SU-DHL-6 (cell line): ENCODE data around the gene IARS2.

Source experiments
- EZH2phosphoT487 ChIP-seq: fragments of 200-600 bp; sonication (generic), shearing (Covaris generic); conservative IDR thresholded peaks from 2 replicates; pipeline ENCODE4 v1.6.1; 2018; ENCODE audit warnings: mild to moderate bottlenecking, antibody characterized with exemption, low read length, moderate library complexity, mixed read lengths
- TF ChIP-seq, protein P1 (sequence below): fragments of 200-600 bp; sonication (generic); IDR thresholded peaks from one replicate; pipeline ENCODE4 v1.5.1; 2017; ENCODE audit warnings: antibody characterized with exemption, mild to moderate bottlenecking, low read length, moderate library complexity; ENCODE audit not compliant: insufficient read depth, poor library complexity, severe bottlenecking

DNA sequence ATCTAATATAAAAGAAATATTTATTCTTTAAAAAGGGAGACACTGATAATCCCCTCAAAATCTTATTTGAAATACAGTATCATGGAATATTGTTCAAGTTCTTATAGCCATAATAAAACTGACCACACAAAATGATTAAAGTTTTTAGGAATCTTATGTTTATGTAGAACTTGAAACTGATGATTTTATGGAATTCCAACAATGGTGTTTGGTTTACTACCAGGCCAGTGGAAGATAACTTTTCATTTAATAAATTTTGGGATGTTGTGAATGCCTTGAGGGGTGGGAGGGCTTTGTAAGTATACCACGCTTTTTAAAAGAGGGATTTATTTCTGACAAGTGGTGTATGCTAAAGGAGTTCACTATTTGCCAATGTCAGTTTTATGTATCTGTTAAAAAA is 90.6 kb downstream of the IARS2 start:
- TF ChIP-seq, protein P1, sequence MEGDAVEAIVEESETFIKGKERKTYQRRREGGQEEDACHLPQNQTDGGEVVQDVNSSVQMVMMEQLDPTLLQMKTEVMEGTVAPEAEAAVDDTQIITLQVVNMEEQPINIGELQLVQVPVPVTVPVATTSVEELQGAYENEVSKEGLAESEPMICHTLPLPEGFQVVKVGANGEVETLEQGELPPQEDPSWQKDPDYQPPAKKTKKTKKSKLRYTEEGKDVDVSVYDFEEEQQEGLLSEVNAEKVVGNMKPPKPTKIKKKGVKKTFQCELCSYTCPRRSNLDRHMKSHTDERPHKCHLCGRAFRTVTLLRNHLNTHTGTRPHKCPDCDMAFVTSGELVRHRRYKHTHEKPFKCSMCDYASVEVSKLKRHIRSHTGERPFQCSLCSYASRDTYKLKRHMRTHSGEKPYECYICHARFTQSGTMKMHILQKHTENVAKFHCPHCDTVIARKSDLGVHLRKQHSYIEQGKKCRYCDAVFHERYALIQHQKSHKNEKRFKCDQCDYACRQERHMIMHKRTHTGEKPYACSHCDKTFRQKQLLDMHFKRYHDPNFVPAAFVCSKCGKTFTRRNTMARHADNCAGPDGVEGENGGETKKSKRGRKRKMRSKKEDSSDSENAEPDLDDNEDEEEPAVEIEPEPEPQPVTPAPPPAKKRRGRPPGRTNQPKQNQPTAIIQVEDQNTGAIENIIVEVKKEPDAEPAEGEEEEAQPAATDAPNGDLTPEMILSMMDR: no peak
- no peak for TF ChIP-seq EZH2phosphoT487
